Prostate gland (tissue), 2 donors: ENCODE measurements around the gene RBM20. TPM values are rescaled to one million over a fixed set of nuclear protein-coding genes. Genes with fewer than 3 reads are reported as not detected.

Experiments
- DNase-seq: peaks from one replicate; pipeline ENCODE4 v3.0.0-alpha.2; 2019; ENCODE audit warnings: low spot score
- H3K27ac ChIP-seq, 2 donors: fragments of 200-600 bp; sonication (generic); 2 replicates each; pipeline ENCODE4 v1.5.1; 2017 to 2019
- H3K27me3 ChIP-seq: fragments of 200-600 bp; sonication (generic); replicated peaks from 2 replicates; pipeline ENCODE4 v1.5.1; 2019; ENCODE audit not compliant: insufficient read depth
- H3K36me3 ChIP-seq, 2 donors: fragments of 200-600 bp; sonication (generic); 1 replicate in 1 of 2; 2 replicates in 1 of 2; pipeline versions ENCODE4 v1.5.1 to v1.8.1; 2017 to 2019
- H3K4me1 ChIP-seq: fragments of 200-600 bp; sonication (generic); replicated peaks from 2 replicates; pipeline ENCODE4 v1.5.1; 2019
- H3K4me3 ChIP-seq, 2 donors: fragments of 200-600 bp; sonication (generic); 2 replicates each; pipeline ENCODE4 v1.5.1; 2017 to 2019
- H3K9me3 ChIP-seq: fragments of 200-600 bp; sonication (generic); 2 replicates; pipeline ENCODE4 v1.5.1; 2017
- POLR2A ChIP-seq: fragments of 450-650 bp; IDR thresholded peaks from one replicate; pipeline ENCODE4 v1.6.1; 2016; ENCODE audit warnings: antibody characterized with exemption, mild to moderate bottlenecking
- POLR2AphosphoS5 ChIP-seq: sonication (generic); formaldehyde crosslinking; IDR thresholded peaks from one replicate; pipeline ENCODE4 v1.6.1; 2017; ENCODE audit warnings: antibody characterized with exemption
- WGBS: methylation state at CpG from one replicate; pipeline ENCODE4 v1.1.5; 2018; 5-methylcytosine and 5-hydroxymethylcytosine counted together
- intact Hi-C: fragments of 100-400 bp; cut with DNase I; formaldehyde crosslinking; loops from one replicate; pipeline ENCODE4 v1.14.2; 2022
- total RNA-seq, 2 donors: library from RNA; depleted of rRNA; stranded (reverse); fragments of >200 nt; gene quantifications; one replicate each; pipeline ENCODE4 v1.1.0, GENCODE V29; 2016
- TF ChIP-seq, protein P1 (sequence below), 4 experiments: fragments of 200-600 bp in 2 of 4; fragments of 450-650 bp in 2 of 4; sonication (generic) in 2 of 4; IDR thresholded peaks; 1 replicate in 3 of 4; 2 replicates in 1 of 4; pipeline ENCODE4 v1.5.1; 2016 to 2019; ENCODE audit warnings: antibody characterized with exemption in 4 of 4, mild to moderate bottlenecking in 2 of 4, moderate library complexity in 2 of 4

RBM20 gene
- total RNA-seq, 2 donors from 2014 or later = 0.41 to 2.8 TPM

DNA sequence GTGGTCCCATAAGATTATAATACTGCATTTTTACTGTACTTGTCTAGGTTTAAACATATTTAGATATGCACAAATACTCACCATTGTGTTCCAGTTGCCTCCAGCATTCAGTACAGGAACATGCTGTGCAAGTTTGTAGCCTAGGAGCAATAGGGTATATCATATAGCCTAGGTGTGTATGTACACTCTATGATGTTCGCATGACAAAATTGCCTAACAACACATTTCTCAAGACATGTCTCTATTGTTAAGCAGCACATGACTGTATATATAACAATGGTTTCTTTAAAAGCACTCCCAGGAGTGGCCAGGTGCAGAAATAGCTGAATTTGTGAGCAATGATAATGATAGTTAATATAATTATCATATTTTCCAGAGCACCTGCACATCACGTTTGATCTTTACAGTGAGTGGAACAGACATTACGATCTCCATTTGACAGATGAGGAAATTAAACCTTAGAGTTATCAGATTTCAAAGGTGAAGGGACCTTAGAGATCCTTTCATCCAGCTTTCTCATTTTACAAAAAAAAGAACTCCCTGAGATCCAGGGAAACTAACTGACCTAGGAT lies 128.4 kb downstream of the RBM20 start:
- Histone ChIP-seq H3K4me3 (no peak overlapping the region), H3K9me3 (no peaks in the 10 kb centered on the region), H3K36me3 (no peaks in the 10 kb centered on the region), H3K27me3 (no peaks in the 10 kb centered on the region), H3K27ac (no peak overlapping the region), H3K4me1 (no peaks in the 10 kb centered on the region)
- DNase-seq = no peak
- TF ChIP-seq POLR2A (no peak), POLR2AphosphoS5 (no peak)
- TF ChIP-seq, protein P1, sequence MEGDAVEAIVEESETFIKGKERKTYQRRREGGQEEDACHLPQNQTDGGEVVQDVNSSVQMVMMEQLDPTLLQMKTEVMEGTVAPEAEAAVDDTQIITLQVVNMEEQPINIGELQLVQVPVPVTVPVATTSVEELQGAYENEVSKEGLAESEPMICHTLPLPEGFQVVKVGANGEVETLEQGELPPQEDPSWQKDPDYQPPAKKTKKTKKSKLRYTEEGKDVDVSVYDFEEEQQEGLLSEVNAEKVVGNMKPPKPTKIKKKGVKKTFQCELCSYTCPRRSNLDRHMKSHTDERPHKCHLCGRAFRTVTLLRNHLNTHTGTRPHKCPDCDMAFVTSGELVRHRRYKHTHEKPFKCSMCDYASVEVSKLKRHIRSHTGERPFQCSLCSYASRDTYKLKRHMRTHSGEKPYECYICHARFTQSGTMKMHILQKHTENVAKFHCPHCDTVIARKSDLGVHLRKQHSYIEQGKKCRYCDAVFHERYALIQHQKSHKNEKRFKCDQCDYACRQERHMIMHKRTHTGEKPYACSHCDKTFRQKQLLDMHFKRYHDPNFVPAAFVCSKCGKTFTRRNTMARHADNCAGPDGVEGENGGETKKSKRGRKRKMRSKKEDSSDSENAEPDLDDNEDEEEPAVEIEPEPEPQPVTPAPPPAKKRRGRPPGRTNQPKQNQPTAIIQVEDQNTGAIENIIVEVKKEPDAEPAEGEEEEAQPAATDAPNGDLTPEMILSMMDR (IDR thresholded peaks at IDR 0.05) = no peak
- intact Hi-C loops = no loop called here
- WGBS = 76% methylated on average over 3 of the region's 3 CpGs

DNA sequence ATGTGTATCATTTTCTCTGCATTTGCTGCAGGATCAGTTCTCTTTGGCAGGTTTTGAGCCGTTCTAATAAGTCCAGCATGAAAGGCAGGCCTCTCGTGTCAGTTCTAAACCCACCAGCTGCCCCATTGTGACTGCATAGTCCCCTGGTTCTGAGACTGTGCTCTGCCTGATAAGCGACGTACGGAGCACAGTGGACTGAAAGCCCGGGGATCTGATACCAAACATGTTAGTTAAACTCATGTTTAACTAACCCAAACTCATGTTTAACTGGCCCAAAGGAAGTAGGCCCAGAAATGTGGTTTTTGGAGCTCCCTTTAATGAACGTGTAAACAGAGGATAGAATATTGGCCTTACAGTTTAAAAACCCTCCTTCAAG lies 129.5 kb downstream of the RBM20 start:
- no peaks in the 10 kb centered on the region for H3K9me3 ChIP-seq
- H3K27me3 ChIP-seq = no peaks in the 10 kb centered on the region
- no peaks in the 10 kb centered on the region for H3K36me3 ChIP-seq
- intact Hi-C loops = no loop called here
- DNase-seq = no peak
- 92% methylated on average over 7 of the region's 7 CpGs for WGBS
- no peak overlapping the region for H3K27ac ChIP-seq
- H3K4me1 ChIP-seq = no peaks in the 10 kb centered on the region
- H3K4me3 ChIP-seq = no peak overlapping the region
- TF ChIP-seq POLR2A (no peak), POLR2AphosphoS5 (no peak)
- TF ChIP-seq, protein P1 (IDR thresholded peaks at IDR 0.05) = no peak

DNA sequence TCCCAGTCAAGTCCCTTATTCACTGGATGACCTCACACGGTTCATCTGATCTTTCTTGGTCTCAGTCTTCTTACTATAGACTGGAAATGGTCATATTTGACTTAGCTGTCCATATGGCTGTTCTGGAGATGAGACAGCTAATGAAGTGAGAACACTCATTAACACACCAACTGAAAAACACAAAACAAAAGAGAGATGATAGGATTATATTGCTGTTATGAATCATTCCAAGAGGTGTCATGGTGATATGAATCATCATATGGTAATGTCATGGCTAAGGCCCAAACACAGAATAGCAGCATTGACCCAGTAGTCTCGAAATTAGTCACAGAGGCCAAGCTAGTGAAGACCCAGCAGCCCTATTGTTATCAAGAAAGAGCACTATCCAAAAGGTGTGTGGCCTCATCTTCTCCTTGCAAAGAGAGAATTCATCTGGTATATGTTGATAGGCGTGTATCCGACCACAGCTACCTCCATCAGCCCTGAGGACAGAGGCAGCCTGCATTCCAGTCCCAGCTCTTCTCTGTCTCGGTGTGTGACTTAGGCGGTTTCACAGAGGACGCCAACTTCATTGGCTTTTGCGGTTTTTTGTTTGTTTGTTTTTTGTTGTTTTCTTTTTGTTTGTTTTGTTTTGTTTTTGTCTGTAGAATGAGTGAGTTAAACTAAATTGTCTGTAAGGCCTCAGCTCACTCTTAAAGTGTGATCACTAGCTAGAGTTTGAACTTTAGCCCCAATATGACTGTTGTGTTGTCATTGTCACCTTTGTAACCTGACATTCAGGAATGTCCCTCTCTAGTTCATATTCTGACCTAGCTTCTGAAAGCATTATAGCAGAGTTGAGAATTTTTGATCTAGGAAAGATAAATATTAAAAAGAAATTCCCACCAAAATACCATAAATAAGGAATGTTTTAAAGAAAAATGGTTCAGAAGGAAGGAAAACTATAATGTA lies 130.2 kb downstream of the RBM20 start:
- no peak for DNase-seq
- Histone ChIP-seq H3K27me3 (no peaks in the 10 kb centered on the region), H3K27ac (no peak overlapping the region)

DNA sequence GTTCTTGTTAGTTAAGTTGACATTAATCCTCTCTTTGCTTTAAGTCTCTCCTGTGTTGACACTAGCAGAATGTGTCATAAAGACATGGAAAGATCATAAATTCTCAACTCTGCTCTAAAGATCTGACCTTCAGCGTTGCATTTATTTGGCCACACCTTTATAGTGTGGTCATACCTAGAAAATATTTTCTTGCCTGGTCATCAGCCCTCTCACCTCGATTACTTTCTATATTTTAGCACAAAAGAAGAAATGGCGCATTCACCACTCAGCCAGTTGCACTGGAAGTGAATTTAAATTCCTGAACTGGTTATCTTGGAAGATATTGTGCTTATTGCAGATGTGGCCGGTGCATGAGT lies 130.9 kb downstream of the RBM20 start:
- Histone ChIP-seq H3K4me3 (no peak overlapping the region), H3K27me3 (no peaks in the 10 kb centered on the region), H3K9me3 (no peaks in the 10 kb centered on the region), H3K27ac (no peak overlapping the region), H3K36me3 (no peaks in the 10 kb centered on the region), H3K4me1 (no peaks in the 10 kb centered on the region)
- 76% methylated on average over 4 of the region's 4 CpGs for WGBS
- no peak for DNase-seq
- TF ChIP-seq, protein P1 (IDR thresholded peaks at IDR 0.05) = no peak
- no peak for TF ChIP-seq POLR2AphosphoS5
- no peak for TF ChIP-seq POLR2A
- intact Hi-C loops = no loop called here

More for the DNA sequence above, 130.2 kb downstream of the RBM20 start:
- intact Hi-C loops = no loop called here
- Histone ChIP-seq H3K4me3 (no peak overlapping the region), H3K36me3 (no peaks in the 10 kb centered on the region), H3K9me3 (no peaks in the 10 kb centered on the region), H3K4me1 (no peaks in the 10 kb centered on the region)
- 92% methylated on average over 8 of the region's 8 CpGs for whole genome bisulfite sequencing
- TF ChIP-seq POLR2AphosphoS5 (no peak), POLR2A (no peak)
- TF ChIP-seq, protein P1 (IDR thresholded peaks at IDR 0.05) = no peak
